K562 (cell line): ENCODE results near the gene CLDN11. TPM values are rescaled to one million over a fixed set of nuclear protein-coding genes. Genes with fewer than 3 reads are reported as not detected.

ENCODE experiments used
- CHAMP1 ChIP-seq: fragments of 450-650 bp; IDR thresholded peaks from 2 replicates; pipeline ENCODE4 v1.6.1; 2016; ENCODE audit warnings: mild to moderate bottlenecking
- CTCF ChIP-seq, 3 experiments: IDR thresholded peaks in 2 of 3; conservative IDR thresholded peaks in 1 of 3; 2 replicates each; pipeline ENCODE4 v1.5.1; 2011 to 2012; ENCODE audit warnings: low read length in 3 of 3, mild to moderate bottlenecking in 3 of 3, control low read depth in 2 of 3, improper control_type of control experiment in 1 of 3, inconsistent platforms in 1 of 3, low read depth in 1 of 3, mixed read lengths in 1 of 3, moderate library complexity in 1 of 3; ENCODE audit not compliant: insufficient read depth in 2 of 3
- FOSL1 ChIP-seq: fragments of 200-800 bp; sonication (Bioruptor generic); conservative IDR thresholded peaks from 2 replicates; pipeline ENCODE4 v1.6.1; 2016; ENCODE audit warnings: missing genetic modification characterization, missing compliant biosample characterization
- HMGN3 ChIP-seq: IDR thresholded peaks from 2 replicates; pipeline ENCODE4 v1.6.1; 2011; ENCODE audit warnings: borderline replicate concordance, low read depth, mild to moderate bottlenecking, mixed read lengths, low read length; ENCODE audit not compliant: insufficient read length; ENCODE audit errors: extremely low read depth
- HNRNPK ChIP-seq: fragments of 200-400 bp; formaldehyde crosslinking; IDR thresholded peaks from one replicate; pipeline ENCODE4 v1.6.1; 2018; ENCODE audit warnings: mild to moderate bottlenecking, low read depth, low read length; ENCODE audit not compliant: poor library complexity, severe bottlenecking
- ILF3 ChIP-seq: fragments of 450-650 bp; IDR thresholded peaks from 2 replicates; pipeline ENCODE4 v1.6.1; 2018; ENCODE audit warnings: antibody characterized with exemption, mild to moderate bottlenecking, moderate library complexity, borderline replicate concordance
- KLF16 ChIP-seq: IDR thresholded peaks from 2 replicates; pipeline ENCODE4 v1.6.1; 2016; ENCODE audit warnings: antibody characterized with exemption
- MAFK ChIP-seq: IDR thresholded peaks from 2 replicates; pipeline ENCODE4 v1.6.1; 2011; ENCODE audit warnings: low read length, improper control_type of control experiment
- POLR2AphosphoS5 ChIP-seq: IDR thresholded peaks from 2 replicates; pipeline ENCODE4 v1.6.1; 2011; ENCODE audit warnings: mild to moderate bottlenecking, low read depth, low read length, moderate library complexity; ENCODE audit not compliant: control insufficient read depth, insufficient read depth
- SMAD3 ChIP-seq: fragments of 450-650 bp; formaldehyde crosslinking; conservative IDR thresholded peaks from 2 replicates; pipeline ENCODE4 v1.4.0; 2020; ENCODE audit warnings: mild to moderate bottlenecking
- SRSF7 ChIP-seq: fragments of 200-400 bp; formaldehyde crosslinking; optimal IDR thresholded peaks from 2 replicates; pipeline ENCODE3; 2017; ENCODE audit warnings: mild to moderate bottlenecking, low read depth, low read length
- TARDBP ChIP-seq: fragments of 450-650 bp; IDR thresholded peaks from 2 replicates; pipeline ENCODE4 v1.6.1; 2016
- ZNF165 ChIP-seq: fragments of 250-450 bp; sonication (Bioruptor Pico); IDR thresholded peaks from 2 replicates; pipeline ENCODE4 v1.4.0; 2020; ENCODE audit warnings: borderline replicate concordance
- ZNF3 ChIP-seq: fragments of 250-450 bp; sonication (Bioruptor Pico); IDR thresholded peaks from 2 replicates; pipeline ENCODE4 v1.5.0; 2021; ENCODE audit warnings: mild to moderate bottlenecking, moderate library complexity
- ZNF444 ChIP-seq: fragments of 250-450 bp; sonication (Bioruptor Pico); IDR thresholded peaks from 2 replicates; pipeline ENCODE4 v1.4.0; 2020; ENCODE audit warnings: mild to moderate bottlenecking, moderate library complexity
- ZNF717 ChIP-seq: fragments of 250-450 bp; sonication (Bioruptor Pico); IDR thresholded peaks from 2 replicates; pipeline ENCODE4 v1.5.0; 2021
- ZSCAN32 ChIP-seq: fragments of 450-650 bp; formaldehyde crosslinking; IDR thresholded peaks from 2 replicates; pipeline ENCODE4 v1.4.0; 2020; ENCODE audit warnings: mild to moderate bottlenecking, moderate library complexity
- polyA plus RNA-seq, 8 experiments: library from polyadenylated mRNA; depleted of rRNA in 4 of 8; stranded (reverse) in 5 of 8; unstranded in 3 of 8; fragments of >200 nt; fragmentation: Nextera tagmentation in 2 of 8; fragmentation: Illumina TruSeq in 1 of 8; extraction: Ambion mirVana in 2 of 8; extraction: Trizol in 1 of 8; gene quantifications; 2 replicates each; pipeline versions ENCODE4 v1.2.1 to v1.2.3, GENCODE V29; 2011 to 2014; ENCODE audit warnings: inconsistent platforms in 1 of 8, missing spikeins in 1 of 8
- total RNA-seq, 7 experiments: library from RNA; depleted of rRNA in 6 of 7; stranded (reverse); fragments of >200 nt in 6 of 7; fragmentation: Illumina TruSeq in 2 of 7; extraction: Trizol in 2 of 7; gene quantifications; 2 replicates each; pipeline versions ENCODE4 v1.2.1 to v1.2.3, GENCODE V29; 2011 to 2021; ENCODE audit warnings: low replicate concordance in 1 of 7
- TF ChIP-seq, protein P1 (sequence below), 2 experiments: fragments of 450-650 bp; conservative IDR thresholded peaks; 2 replicates each; pipeline ENCODE4 v1.6.1; 2017; ENCODE audit warnings: mild to moderate bottlenecking in 2 of 2, moderate library complexity in 2 of 2
- TF ChIP-seq, protein P2 (sequence below): IDR thresholded peaks from 2 replicates; pipeline ENCODE4 v1.6.1; 2012; ENCODE audit warnings: low read depth, low read length, improper control_type of control experiment, borderline replicate concordance
- TF ChIP-seq, protein P3 (sequence below), 2 experiments: fragments of 450-650 bp in 1 of 2; sonication (generic) in 1 of 2; formaldehyde crosslinking in 1 of 2; IDR thresholded peaks in 1 of 2; conservative IDR thresholded peaks in 1 of 2; 2 replicates each; pipeline versions ENCODE4 v1.6.1 to v1.8.1; 2016 to 2023; ENCODE audit warnings: mild to moderate bottlenecking in 2 of 2, moderate library complexity in 2 of 2, inconsistent platforms in 1 of 2, missing genetic modification reagents in 1 of 2

Gene CLDN11
- total and polyA plus RNA-seq, 9 of the 15 experiments (the other 6 are each of a cell fraction or from before 2014, with no cell fraction given), result 0.05 to 0.41 (median 0.18) TPM; not detected in 1

- TF ChIP-seq, protein P1, sequence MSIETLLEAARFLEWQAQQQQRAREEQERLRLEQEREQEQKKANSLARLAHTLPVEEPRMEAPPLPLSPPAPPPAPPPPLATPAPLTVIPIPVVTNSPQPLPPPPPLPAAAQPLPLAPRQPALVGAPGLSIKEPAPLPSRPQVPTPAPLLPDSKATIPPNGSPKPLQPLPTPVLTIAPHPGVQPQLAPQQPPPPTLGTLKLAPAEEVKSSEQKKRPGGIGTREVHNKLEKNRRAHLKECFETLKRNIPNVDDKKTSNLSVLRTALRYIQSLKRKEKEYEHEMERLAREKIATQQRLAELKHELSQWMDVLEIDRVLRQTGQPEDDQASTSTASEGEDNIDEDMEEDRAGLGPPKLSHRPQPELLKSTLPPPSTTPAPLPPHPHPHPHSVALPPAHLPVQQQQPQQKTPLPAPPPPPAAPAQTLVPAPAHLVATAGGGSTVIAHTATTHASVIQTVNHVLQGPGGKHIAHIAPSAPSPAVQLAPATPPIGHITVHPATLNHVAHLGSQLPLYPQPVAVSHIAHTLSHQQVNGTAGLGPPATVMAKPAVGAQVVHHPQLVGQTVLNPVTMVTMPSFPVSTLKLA (conservative IDR thresholded peaks at IDR 0.05), result 0 out of 4 replicates have a peak, but pooled peaks of 1 of the 2 experiments have one; percentile 19
- no peak for TF ChIP-seq ZNF444
- no peak for TF ChIP-seq ZNF717 (CRISPR knock-in tag)
- TF ChIP-seq SMAD3 (CRISPR knock-in tag), result no peak
- no peak for TF ChIP-seq ZSCAN32 (CRISPR knock-in tag)
- TF ChIP-seq POLR2AphosphoS5, result no peak
- peak; percentile 63 for TF ChIP-seq FOSL1 (tag)
- TF ChIP-seq MAFK, result no peak
- TF ChIP-seq ZNF3 (CRISPR knock-in tag), result no peak
- no peak for TF ChIP-seq ILF3
- no peak for TF ChIP-seq HMGN3
- TF ChIP-seq ZNF165 (CRISPR knock-in tag), result no peak
- TF ChIP-seq, protein P2, sequence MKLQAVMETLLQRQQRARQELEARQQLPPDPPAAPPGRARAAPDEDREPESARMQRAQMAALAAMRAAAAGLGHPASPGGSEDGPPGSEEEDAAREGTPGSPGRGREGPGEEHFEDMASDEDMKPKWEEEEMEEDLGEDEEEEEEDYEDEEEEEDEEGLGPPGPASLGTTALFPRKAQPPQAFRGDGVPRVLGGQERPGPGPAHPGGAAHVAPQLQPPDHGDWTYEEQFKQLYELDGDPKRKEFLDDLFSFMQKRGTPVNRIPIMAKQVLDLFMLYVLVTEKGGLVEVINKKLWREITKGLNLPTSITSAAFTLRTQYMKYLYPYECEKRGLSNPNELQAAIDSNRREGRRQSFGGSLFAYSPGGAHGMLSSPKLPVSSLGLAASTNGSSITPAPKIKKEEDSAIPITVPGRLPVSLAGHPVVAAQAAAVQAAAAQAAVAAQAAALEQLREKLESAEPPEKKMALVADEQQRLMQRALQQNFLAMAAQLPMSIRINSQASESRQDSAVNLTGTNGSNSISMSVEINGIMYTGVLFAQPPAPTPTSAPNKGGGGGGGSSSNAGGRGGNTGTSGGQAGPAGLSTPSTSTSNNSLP, result peak; percentile 10; the same call in 1 of the 2 replicates
- no peak for TF ChIP-seq SRSF7
- no peak for TF ChIP-seq TARDBP
- 0 out of 2 replicates have a peak, but pooled peaks have one; percentile 28 for TF ChIP-seq CHAMP1
- peak; percentile 91 to 98 (median 93) for TF ChIP-seq CTCF (IDR thresholded peaks at IDR 0.05 in 2 of 3, conservative IDR thresholded peaks at IDR 0.05 in 1 of 3; ENCODE audit: insufficient read depth in 2 of 3, low read depth in 1 of 3, low read length in 3 of 3)
- TF ChIP-seq KLF16, result peak; percentile 62
- no peak for TF ChIP-seq HNRNPK
- TF ChIP-seq, protein P3, sequence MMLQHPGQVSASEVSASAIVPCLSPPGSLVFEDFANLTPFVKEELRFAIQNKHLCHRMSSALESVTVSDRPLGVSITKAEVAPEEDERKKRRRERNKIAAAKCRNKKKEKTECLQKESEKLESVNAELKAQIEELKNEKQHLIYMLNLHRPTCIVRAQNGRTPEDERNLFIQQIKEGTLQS (IDR thresholded peaks at IDR 0.05), result peak; percentile 44
- TF ChIP-seq, protein P3 (CRISPR knock-in tag; conservative IDR thresholded peaks at IDR 0.05), result no peak
These were observed 4.4 kb upstream of the CLDN11 start (continued) for GRCh38 chr3:170414202-170414663.
